Pons (tissue), 1 donor: ENCODE results near the gene DMRT1.

Experiments used
- DNase-seq: peaks from one replicate; pipeline ENCODE4 v3.0.0-alpha.2; 2016; ENCODE audit warnings: low spot score

Gene DMRT1

GRCh38 chr9:841371-842209 is at the start of gene DMRT1:
TSS of gene DMRT1 (plus strand) at chr9:841697. CDS start at chr9:841839, 142 bp downstream.
- DNase-seq = no peak

DNA sequence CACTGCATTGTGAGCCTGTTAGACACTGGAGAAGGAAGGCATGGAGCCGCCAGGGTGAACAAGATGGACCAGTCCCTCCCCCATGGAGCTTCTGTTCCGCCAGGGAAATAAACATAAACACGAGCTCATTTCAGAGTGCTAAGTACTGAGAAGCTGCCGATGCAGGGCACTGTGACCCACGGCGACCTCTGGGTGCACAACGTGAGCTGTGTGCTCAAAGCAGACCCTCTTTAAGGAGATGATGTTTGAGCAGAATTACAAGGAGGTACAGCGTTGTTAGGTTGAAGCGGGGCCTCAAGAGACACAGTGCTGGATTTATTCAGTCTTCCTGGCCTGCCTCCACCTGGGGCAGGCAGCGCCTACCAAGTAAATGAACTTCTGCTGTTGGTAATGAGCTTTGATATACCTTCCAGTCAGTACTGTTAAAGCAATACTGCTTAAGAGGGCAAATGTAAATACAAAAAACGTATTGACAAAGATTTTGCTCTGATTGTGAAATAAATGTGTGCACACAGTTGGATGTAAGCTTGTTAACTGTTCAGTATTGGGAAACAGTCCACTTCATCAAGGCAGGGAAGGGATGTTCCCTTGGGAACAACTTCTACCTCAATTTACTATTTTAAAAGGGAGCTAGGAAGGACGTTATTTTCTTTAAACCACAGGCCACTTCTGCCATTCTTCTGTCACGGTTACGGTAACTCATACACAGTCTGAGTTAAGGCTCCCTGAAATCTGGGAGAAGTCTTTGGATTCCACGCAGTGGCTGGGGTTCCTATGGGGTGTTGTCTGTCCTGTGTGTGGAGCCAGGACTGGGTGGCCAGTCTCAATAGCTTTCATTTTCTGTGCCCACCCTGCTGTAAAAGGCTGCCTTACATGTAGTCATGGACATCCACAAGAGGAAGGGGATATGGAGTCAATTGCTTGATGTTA is 48.9 kb upstream of the DMRT1 start:
- no peak for DNase-seq

DNA sequence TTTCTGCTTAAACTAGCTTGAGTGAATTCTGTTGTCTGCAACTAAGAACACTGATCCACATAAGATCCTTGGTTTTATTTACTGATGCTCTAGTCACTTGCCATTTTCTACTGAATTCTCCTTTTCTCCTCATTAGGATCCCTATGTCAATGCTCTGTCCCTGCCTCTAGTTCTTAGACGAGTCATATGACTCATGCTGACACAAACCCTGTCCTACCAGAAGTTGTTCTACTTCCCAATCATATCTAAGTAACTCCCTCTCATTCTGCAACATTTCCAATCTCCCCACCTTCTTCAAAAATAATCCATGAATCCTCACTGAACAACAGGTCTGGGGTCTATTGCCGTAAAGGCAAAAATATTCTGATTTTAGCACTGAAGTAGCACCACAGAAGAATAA is 47.1 kb upstream of the DMRT1 start:
- DNase-seq = no peak

GRCh38 chr9:795869-796268 is 45.6 kb upstream of the DMRT1 start:
- DNase-seq = no peak

DNA sequence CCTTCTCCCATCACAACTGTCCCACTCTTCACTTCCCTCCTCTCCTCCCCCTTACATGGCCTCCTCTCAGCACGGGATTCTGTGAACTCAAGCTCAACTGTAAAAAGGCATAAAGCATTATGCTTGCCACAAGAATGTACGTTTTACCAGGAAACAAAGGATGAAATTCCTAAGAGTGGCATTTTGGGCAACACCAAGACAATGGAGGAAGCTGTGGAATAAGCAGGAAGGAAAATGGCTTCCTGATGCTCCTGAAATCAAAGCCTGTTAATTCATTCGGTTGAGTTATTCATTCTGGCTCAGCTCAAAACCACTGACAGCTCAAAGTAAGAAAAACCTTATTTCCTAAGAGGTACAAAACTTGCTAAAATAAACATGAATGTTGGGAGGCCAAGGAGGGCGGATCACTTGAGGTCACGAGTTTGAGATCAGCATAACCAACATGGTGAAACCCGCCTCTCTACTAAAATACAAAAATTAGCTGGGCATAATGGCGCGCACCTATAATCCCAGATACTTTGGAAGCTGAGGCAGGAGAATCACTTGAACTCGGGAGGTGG is 40.8 kb upstream of the DMRT1 start:
- DNase-seq = no peak

DNA sequence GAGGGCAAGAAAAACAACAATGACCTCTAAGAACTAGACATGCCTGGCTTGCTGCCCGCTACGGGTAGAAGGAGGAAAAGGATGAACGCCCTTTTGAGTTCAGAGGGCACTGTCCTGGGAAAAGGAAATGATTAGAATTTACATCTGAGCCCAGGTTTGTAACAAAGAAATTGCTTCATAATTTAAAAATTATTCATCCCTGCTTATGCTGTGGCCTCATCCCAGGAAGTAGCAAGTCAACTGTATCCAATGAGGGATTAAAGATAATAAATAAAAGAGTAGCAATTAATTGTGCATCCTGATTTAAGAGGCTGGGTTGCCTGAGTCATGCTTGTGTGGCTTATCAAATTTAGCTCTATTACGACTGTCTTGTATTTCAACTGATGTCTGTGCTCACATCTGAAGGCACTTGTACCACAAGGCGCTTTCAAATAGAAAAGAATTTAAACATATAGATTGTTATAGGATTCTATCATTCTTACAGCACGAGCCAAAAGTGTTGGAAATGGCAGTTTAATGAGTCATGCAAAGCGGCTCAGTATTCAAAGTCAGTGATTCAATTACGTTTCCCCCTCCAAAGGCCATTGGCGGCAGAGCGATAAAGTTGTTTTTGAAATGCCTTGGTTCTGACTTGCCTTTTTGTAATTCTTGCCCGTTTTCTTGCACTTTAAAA is 40.0 kb upstream of the DMRT1 start:
- no peak for DNase-seq

GRCh38 chr9:804026-804425 is 37.5 kb upstream of the DMRT1 start:
- DNase-seq = no peak

DNA sequence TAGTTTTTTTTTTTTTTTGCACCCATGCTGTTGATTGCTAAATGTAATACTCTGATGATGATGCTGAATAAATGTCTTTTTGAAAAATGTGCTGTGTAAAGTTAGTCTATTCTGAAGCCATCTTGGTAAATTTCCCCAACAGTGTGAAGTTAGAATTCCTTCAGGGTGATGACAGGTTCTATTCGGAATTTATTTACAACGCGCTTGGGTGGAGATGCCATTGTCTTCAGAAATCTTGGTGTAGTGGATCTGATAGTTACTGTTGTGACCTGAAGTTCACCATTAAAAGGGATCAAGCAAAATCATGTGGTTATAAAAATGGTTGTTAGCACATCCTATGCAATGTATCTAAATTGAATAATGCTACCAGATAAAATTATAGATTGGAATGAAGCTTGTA is 36.3 kb upstream of the DMRT1 start:
- no peak for DNase-seq

DNA sequence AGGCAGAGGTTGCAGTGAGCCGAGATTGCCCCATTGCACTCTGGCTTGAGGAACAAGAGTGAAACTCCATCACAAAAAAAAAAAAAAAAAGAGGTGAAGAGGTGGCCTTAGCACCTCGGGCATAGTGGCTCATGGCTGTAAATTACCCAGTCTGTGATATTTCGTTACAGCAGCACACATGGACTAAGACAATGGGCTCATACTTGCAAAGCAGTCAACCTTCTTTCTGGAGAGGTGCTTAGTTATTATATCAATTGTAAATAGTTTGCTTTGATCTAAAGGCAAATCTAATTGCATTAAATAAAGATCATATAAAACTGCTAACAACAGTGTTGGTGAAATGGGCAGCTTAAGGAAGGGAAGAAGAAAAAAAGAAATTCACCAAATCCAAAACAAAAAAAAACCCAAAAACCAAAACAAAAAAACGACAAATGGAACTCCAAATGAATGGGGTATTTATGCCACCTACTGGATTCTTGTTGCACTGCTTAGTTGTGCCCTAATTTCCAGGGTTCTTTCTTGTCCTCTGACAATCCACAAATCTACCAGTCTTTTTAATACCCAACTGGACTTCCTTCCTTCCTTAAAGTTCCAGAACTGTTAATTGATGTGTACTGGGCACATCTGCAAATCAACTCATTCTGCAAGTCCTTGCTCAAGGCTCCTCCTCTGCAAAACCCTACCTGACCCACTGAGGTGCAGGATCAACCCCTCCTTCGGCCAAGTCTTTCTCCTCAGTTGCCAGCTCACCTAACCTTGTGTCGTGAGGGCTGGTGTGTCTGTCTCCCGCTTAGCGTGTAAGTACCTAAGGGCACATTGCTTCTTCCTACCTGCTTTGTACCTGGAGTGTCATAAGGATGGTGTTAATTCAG is 35.0 kb upstream of the DMRT1 start:
- peak; percentile 46 for DNase-seq

- DNase-seq = no peak
Measured at GRCh38 chr9:811106-811531, 30.4 kb upstream of the DMRT1 start.

- DNase-seq = no peak
Measured at GRCh38 chr9:818958-819357, 22.5 kb upstream of the DMRT1 start.

GRCh38 chr9:826500-827280 is 14.8 kb upstream of the DMRT1 start:
- DNase-seq = no peak

GRCh38 chr9:840343-840742 is 1.2 kb upstream of the DMRT1 start:
- no peak for DNase-seq

DNA sequence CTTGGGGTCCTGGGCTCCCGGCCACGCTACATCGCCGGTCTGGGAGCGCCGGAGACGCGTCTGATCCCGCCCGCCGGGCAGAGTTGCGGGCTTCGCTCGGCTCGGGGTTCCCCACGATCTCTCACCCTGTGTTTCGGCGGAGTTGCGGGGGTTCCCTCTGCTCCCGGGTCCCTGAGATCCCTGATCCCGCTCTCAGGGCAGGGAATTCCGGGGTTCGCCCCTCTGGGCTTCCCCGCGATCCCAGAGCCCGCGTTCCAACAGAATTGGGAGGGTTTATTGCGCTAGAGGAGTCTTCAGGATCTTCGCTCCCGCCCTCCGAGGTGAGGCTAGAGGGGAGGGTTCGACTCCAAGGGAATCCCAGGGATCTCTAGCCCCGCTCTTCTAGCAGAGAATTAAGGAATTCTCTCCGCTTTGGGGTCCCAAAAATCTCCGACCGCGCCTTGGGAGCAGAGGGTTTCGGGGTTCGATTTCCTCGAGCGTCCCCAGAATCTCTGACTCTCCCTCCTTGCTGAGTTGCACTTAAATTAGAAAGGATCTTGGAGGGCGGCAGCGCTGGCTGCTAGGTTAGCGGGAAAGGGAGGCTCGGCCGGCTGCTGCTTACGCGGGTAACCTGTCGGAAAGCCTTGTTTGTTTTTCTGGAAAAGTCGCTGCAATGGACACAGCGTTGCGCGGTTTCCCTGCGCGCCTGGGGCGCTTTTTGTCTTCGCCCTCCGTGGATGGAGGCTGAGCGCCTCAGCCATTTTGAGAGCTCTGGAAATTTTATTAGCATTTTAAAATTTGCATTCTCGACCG is 1.3 kb downstream of the DMRT1 start:
- DNase-seq = no peak

DNA sequence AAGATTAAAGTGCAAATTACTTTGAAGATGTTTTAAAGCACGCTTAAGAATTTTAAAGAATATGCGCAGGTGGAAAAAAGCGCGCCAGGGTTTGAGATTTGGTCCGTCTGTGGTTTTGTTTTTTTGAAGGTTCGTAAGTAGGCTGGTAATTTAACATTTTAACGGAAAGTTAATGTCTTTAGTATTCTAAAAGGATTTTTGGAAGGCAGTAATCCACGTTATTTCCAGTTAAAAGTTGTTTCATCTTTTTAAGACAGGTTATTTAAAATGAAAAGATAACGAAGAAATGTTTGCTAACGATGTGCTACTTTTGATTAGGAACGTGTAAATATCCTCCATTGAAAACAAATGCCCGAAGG is 1.9 kb downstream of the DMRT1 start:
- DNase-seq = no peak

DNA sequence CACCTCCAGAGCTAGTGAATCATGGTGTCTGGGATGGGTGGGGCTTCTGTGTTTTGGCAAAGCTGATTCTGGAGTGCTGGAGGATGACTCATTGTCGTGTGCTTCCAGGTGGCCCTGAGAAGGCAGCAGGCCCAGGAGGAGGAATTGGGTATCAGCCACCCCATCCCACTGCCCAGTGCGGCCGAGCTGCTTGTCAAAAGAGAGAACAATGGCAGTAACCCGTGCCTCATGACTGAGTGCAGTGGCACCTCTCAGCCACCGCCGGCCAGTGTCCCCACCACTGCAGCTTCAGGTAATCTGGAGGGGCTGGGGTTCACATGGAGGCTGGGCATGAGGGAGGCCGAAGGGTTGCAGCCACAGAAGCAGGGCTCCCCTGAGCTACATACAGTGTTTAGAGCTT is 5.4 kb downstream of the DMRT1 start:
- no peak for DNase-seq

DNA sequence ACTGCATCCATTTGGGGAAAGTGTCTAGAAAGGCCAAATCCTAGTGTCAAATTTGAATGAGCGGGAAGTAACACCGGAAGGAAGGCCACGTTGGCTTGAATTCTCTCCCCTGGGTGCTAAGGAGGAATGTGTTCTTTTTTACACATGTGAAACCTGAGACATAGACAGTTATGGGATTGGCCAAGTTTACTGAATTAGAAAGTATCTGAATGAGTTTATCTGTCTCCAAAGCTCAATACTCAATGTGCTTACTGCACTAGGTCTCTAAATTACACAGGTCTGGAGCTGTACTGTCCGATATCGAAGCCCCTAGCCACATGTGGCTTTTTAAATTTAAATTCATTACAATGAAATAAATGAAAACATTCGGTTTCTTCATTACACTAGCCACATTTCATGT is 6.0 kb downstream of the DMRT1 start:
- DNase-seq = no peak

DNA sequence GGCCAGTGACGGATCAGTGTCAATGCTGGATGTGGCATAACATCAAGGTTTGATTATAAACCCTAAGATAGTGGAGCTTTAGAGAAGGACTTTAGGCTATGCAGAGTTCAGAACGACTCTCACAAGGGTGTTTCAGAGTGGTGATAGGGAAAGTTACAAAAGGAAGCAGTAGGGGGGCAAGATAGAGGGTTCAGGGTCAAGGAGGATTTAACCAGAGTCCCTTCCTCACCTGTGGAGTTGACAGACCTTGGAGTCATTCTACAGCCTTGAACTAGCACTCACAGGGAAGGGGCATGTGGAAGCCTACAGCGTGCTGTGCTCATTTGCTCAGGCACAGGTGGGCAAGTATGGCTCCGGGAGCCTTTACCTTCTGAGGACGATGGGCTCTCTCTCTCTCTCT is 7.9 kb downstream of the DMRT1 start:
- DNase-seq = no peak

- no peak for DNase-seq
Measured at GRCh38 chr9:852539-852938, 11.0 kb downstream of the DMRT1 start.

DNA sequence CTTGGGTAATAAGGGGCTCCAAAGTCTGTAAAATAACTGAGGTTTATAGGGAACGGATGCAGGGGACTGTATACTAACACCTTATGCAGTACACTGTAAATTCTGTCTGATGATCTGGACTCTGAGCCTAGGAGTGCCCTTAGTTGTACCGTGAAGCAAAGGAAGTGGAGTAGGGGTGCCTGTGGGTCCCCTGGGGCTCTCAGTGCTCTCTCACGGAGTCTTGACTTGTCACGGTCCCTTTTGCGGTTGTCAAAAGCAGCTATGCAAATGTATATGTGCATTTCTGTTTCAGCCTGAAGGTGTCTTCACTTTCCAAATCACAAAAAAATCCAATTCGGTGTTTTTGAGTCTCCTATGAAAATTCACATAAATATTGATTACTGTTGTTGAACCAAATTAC is 17.8 kb downstream of the DMRT1 start:
- DNase-seq = no peak
